Activated CD4-positive, alpha-beta T cell treated with anti-CD3 and anti-CD28 coated beads, Interleukin-2, amount 10 ng/mL, durations not matched to agents 24 days and 14 days (primary cell): Measurements from ENCODE around the gene GPSM1. TPM values are rescaled to one million over a fixed set of nuclear protein-coding genes. Genes with fewer than 3 reads are reported as not detected.

Experiments
- DNase-seq: peaks from one replicate; pipeline ENCODE4 v3.0.0; 2022
- H3K27ac Mint-ChIP-seq: one replicate; pipeline ENCODE4 v1.8.0; 2022; ENCODE audit warnings: mild to moderate bottlenecking, mixed read lengths
- H3K27me3 Mint-ChIP-seq: one replicate; pipeline ENCODE4 v1.8.0; 2022; ENCODE audit warnings: mixed read lengths
- H3K36me3 Mint-ChIP-seq: one replicate; pipeline ENCODE4 v1.8.0; 2022; ENCODE audit warnings: low read depth, mild to moderate bottlenecking, mixed read lengths
- H3K4me1 Mint-ChIP-seq: one replicate; pipeline ENCODE4 v1.8.0; 2021; ENCODE audit warnings: mixed read lengths
- H3K4me3 Mint-ChIP-seq: one replicate; pipeline ENCODE4 v1.8.0; 2022; ENCODE audit warnings: mild to moderate bottlenecking, moderate library complexity, mixed read lengths
- H3K9me3 Mint-ChIP-seq: one replicate; pipeline ENCODE4 v1.8.0; 2021; ENCODE audit warnings: mixed read lengths
- intact Hi-C: fragments of 100-400 bp; cut with micrococcal nuclease; formaldehyde crosslinking; loops from one replicate; pipeline ENCODE4 v1.15.1; 2023
- total RNA-seq: library from RNA; stranded (reverse); gene quantifications from 2 replicates; pipeline ENCODE4 v1.2.3, GENCODE V29; 2022

The GPSM1 gene
- total RNA-seq, 1 donor from 2014 or later = 19.2 TPM

DNA sequence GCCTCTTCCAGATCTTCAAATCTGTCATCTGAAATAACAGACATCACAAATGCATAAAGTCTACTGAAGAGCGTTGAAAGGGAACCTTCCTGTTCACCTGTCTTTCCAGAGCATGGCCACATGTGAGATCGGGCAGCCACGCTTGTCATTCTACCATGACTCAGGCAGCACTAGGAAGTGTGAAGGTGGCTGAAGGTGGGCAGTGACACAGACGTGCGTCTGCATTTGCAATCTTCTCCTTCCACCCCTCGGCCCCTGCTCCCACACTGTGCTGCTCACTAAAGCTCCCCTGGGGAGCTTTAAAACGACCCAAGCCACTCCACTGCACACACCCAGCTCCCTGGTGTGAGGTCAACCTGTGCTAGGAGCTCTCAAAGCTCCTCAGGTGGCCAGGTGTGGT, 80.6 kb downstream of the GPSM1 start:
- DNase-seq = no peak
- Mint-ChIP-seq H3K4me3 (peak overlapping the region; percentile 16), H3K27me3 (no peaks in the 10 kb centered on the region), H3K4me1 (peaks cover 53% of the 10 kb centered on the region), H3K36me3 (peaks cover 60% of the 10 kb centered on the region), H3K27ac (no peak overlapping the region), H3K9me3 (no peaks in the 10 kb centered on the region)
- intact Hi-C loops = no loop called here

Other genes starting within 250 kb of the GPSM1 start
- 3.2 and 3.6 TPM in 2 replicates for gene NACC2, start 232.2 kb upstream of the GPSM1 start, total RNA-seq
- gene TMEM250, start 208.7 kb upstream of the GPSM1 start, total RNA-seq = 49.8 and 52.7 TPM in 2 replicates
- not detected in 2 replicates for gene LHX3, start 122.4 kb upstream of the GPSM1 start, total RNA-seq
- gene QSOX2, start 81.7 kb upstream of the GPSM1 start, total RNA-seq = 26.4 and 28.0 TPM in 2 replicates
- gene CCDC187, start 23.4 kb upstream of the GPSM1 start, total RNA-seq = not detected in 2 replicates
- gene DNLZ, start 36.2 kb downstream of the GPSM1 start, total RNA-seq = 31.5 and 34.0 TPM in 2 replicates
- gene CARD9, start 46.1 kb downstream of the GPSM1 start, total RNA-seq = 7.8 and 9.2 TPM in 2 replicates
- gene SNAPC4, start 72.6 kb downstream of the GPSM1 start, total RNA-seq = 27.3 and 28.0 TPM in 2 replicates
- gene ENTR1, start 83.1 kb downstream of the GPSM1 start, total RNA-seq = 56.4 and 60.0 TPM in 2 replicates
- gene PMPCA, start 83.1 kb downstream of the GPSM1 start, total RNA-seq = 114 and 124 TPM in 2 replicates
- 19.6 and 20.6 TPM in 2 replicates for gene INPP5E, start 112.3 kb downstream of the GPSM1 start, total RNA-seq
- 79.2 and 81.2 TPM in 2 replicates for gene SEC16A, start 155.5 kb downstream of the GPSM1 start, total RNA-seq
- gene NOTCH1, start 218.5 kb downstream of the GPSM1 start, total RNA-seq = 108 and 113 TPM in 2 replicates